OCI-LY7 (cell line): ENCODE results near the gene ANKRD13D.

Source experiments
- CTCF ChIP-seq: fragments of 200-600 bp; sonication (generic); conservative IDR thresholded peaks from 2 replicates; pipeline ENCODE4 v1.5.1; 2014; ENCODE audit warnings: mild to moderate bottlenecking, antibody characterized with exemption, low read length, moderate library complexity, mixed read lengths
- EZH2phosphoT487 ChIP-seq: fragments of 200-600 bp; sonication (generic); IDR thresholded peaks from 2 replicates; pipeline ENCODE4 v1.6.1; 2018; ENCODE audit warnings: low read depth, borderline replicate concordance, mild to moderate bottlenecking, mixed run types, antibody characterized with exemption, low read length, moderate library complexity, mixed read lengths

- TF ChIP-seq CTCF (no peak), EZH2phosphoT487 (no peak)
Measured at GRCh38 chr11:67269401-67270255, 19.5 kb upstream of the ANKRD13D start.
